Panc1 (cell line): ENCODE data around the gene C20orf141. TPM values are rescaled to one million over a fixed set of nuclear protein-coding genes. Genes with fewer than 3 reads are reported as not detected.

Experiments used
- ATAC-seq: fragments of 200-7000 bp; cut with Tn5 transposase; 2 replicates; pipeline ENCODE4 v1.9.1; 2020; ENCODE audit warnings: mild to moderate bottlenecking, moderate library complexity
- BruUV-seq: library from RNA; stranded (reverse); fragments of 400-500 nt; replicated peaks from 2 replicates; lab custom pipeline; 2021; lab: Mats Ljungman, UMichigan
- CTCF ChIA-PET: fragments of 300-600 bp; sonication (Branson Sonifier 250); formaldehyde crosslinking; loops from one replicate; lab custom pipeline; 2022; ENCODE audit warnings: antibody characterized with exemption; lab: Charles Lee
- POLR2A ChIA-PET: fragments of 300-600 bp; sonication (Branson Sonifier 250); formaldehyde crosslinking; loops from one replicate; lab custom pipeline; 2022; ENCODE audit warnings: antibody characterized with exemption; lab: Charles Lee
- DNase-seq: peaks from one replicate; pipeline ENCODE4 v3.0.0-alpha.2; 2010; ENCODE audit warnings: low read depth, low spot score
- H3K27ac ChIP-seq: 2 replicates; pipeline ENCODE4 v1.5.1; 2011; ENCODE audit warnings: mild to moderate bottlenecking, low read length, inconsistent platforms
- H3K27me3 ChIP-seq: fragments of 200-500 bp; sonication (Bioruptor generic); 2 replicates; pipeline ENCODE4 v1.6.0; 2014; ENCODE audit warnings: low read length, inconsistent platforms; ENCODE audit not compliant: control insufficient read depth, insufficient read depth
- H3K36me3 ChIP-seq: fragments of 200-500 bp; sonication (Bioruptor generic); 2 replicates; pipeline ENCODE4 v1.5.1; 2014; ENCODE audit warnings: inconsistent platforms, mild to moderate bottlenecking, low read length, moderate library complexity; ENCODE audit not compliant: control insufficient read depth, insufficient read depth
- H3K4me1 ChIP-seq: 2 replicates; pipeline ENCODE4 v1.5.1; 2011; ENCODE audit warnings: inconsistent platforms, mild to moderate bottlenecking, low read length, moderate library complexity; ENCODE audit not compliant: control insufficient read depth, insufficient read depth
- H3K4me3 ChIP-seq, 2 experiments: 2 replicates each; pipeline ENCODE4 v1.5.1; 2011 to 2012; ENCODE audit warnings: low read depth in 2 of 2, low read length in 2 of 2, mild to moderate bottlenecking in 2 of 2, inconsistent platforms in 1 of 2, moderate library complexity in 1 of 2
- H3K9me3 ChIP-seq: fragments of 200-500 bp; sonication (Bioruptor generic); 2 replicates; pipeline ENCODE4 v1.5.1; 2014; ENCODE audit warnings: low read depth, mild to moderate bottlenecking, inconsistent platforms, low read length, moderate library complexity; ENCODE audit not compliant: control insufficient read depth, insufficient read depth
- POLR2AphosphoS5 ChIP-seq: IDR thresholded peaks from 2 replicates; pipeline ENCODE4 v1.6.1; 2012; ENCODE audit warnings: mild to moderate bottlenecking, low read depth, low read length, moderate library complexity
- SIN3A ChIP-seq: IDR thresholded peaks from 2 replicates; pipeline ENCODE4 v1.6.1; 2012; ENCODE audit warnings: low read depth, mild to moderate bottlenecking, low read length, moderate library complexity, borderline replicate concordance; ENCODE audit not compliant: insufficient read depth
- TCF7L2 ChIP-seq: IDR thresholded peaks from 2 replicates; pipeline ENCODE4 v1.6.1; 2011; ENCODE audit warnings: mild to moderate bottlenecking, low read depth, low read length, inconsistent platforms
- in situ Hi-C: cut with HindIII; loops from 2 replicates; pipeline ENCODE4 v1.10.0; 2016; ENCODE audit warnings: low sequenced_read_pairs, low pct_unique_long_range_greater_than_20kb
- intact Hi-C: fragments of 100-400 bp; cut with micrococcal nuclease; formaldehyde crosslinking; loops from one replicate; pipeline ENCODE4 v1.10.0; 2022; ENCODE audit not compliant: unreplicated experiment
- total RNA-seq: library from RNA; stranded (reverse); gene quantifications from one replicate; pipeline ENCODE4 v1.2.1, GENCODE V29; 2021; ENCODE audit not compliant: unreplicated experiment
- TF ChIP-seq, protein P1 (sequence below): fragments of 450-650 bp; IDR thresholded peaks from 2 replicates; pipeline ENCODE4 v1.5.1; 2017; ENCODE audit warnings: mild to moderate bottlenecking
- TF ChIP-seq, protein P2 (sequence below), 2 experiments: IDR thresholded peaks; 2 replicates each; pipeline ENCODE4 v1.6.1; 2011 to 2012; ENCODE audit warnings: low read depth in 2 of 2, control low read depth in 1 of 2, low read length in 1 of 2, mild to moderate bottlenecking in 1 of 2, moderate library complexity in 1 of 2; ENCODE audit not compliant: insufficient read depth in 1 of 2

The C20orf141 gene
- total RNA-seq, 1 experiment from 2014 or later: not detected

DNA sequence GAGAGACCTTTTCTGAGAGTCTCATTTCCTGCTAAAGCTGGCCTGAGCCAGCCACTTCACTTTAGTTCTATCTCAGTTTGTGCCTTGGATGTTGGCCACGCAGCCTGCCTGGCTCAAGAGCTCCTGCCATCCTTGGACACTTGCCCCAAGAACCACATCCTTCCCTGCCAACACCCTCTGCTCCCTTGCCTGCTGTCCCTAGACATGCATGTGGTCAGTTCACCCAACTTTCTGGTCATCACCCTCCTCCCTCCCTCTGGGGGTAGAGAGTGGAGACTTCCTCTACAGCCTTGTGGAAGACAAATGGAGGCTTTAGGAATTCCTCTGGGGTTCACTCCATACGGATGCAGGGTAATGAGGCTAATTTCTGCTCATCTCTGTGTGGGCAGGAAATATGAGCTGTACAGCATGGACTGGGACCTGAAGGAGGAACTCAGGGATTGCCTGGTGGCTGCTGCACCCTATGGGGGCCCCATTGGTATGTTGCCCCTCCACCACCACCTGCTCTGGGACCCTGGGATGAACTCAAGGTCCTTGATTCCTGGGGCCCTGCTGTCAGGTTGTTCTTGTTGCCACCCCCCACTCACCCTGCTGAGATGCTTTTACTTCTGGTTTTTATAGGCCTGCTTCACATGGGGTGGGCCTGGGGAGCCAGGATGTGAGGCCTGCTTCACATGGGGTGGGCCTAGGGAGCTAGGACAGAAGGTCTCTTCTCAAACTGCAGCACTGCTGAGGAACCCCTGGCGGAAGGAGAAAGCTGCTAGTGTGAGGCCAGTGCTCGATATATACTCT is 44.7 kb downstream of the C20orf141 start:
- DNase-seq: no peak
- no peak overlapping the region for H3K4me3 ChIP-seq
- H3K4me1 ChIP-seq: no peaks in the 10 kb centered on the region
- no peak for ATAC-seq
- no TSS peak for BruUV-seq
- ChIA-PET POLR2A (no interaction called here), CTCF (no interaction called here)
- H3K9me3 ChIP-seq: no peaks in the 10 kb centered on the region
- H3K36me3 ChIP-seq: no peaks in the 10 kb centered on the region
- H3K27ac ChIP-seq: no peak overlapping the region
- TF ChIP-seq, protein P1, sequence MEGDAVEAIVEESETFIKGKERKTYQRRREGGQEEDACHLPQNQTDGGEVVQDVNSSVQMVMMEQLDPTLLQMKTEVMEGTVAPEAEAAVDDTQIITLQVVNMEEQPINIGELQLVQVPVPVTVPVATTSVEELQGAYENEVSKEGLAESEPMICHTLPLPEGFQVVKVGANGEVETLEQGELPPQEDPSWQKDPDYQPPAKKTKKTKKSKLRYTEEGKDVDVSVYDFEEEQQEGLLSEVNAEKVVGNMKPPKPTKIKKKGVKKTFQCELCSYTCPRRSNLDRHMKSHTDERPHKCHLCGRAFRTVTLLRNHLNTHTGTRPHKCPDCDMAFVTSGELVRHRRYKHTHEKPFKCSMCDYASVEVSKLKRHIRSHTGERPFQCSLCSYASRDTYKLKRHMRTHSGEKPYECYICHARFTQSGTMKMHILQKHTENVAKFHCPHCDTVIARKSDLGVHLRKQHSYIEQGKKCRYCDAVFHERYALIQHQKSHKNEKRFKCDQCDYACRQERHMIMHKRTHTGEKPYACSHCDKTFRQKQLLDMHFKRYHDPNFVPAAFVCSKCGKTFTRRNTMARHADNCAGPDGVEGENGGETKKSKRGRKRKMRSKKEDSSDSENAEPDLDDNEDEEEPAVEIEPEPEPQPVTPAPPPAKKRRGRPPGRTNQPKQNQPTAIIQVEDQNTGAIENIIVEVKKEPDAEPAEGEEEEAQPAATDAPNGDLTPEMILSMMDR: no peak
- TF ChIP-seq POLR2AphosphoS5 (no peak), SIN3A (no peak), TCF7L2 (no peak)
- TF ChIP-seq, protein P2, sequence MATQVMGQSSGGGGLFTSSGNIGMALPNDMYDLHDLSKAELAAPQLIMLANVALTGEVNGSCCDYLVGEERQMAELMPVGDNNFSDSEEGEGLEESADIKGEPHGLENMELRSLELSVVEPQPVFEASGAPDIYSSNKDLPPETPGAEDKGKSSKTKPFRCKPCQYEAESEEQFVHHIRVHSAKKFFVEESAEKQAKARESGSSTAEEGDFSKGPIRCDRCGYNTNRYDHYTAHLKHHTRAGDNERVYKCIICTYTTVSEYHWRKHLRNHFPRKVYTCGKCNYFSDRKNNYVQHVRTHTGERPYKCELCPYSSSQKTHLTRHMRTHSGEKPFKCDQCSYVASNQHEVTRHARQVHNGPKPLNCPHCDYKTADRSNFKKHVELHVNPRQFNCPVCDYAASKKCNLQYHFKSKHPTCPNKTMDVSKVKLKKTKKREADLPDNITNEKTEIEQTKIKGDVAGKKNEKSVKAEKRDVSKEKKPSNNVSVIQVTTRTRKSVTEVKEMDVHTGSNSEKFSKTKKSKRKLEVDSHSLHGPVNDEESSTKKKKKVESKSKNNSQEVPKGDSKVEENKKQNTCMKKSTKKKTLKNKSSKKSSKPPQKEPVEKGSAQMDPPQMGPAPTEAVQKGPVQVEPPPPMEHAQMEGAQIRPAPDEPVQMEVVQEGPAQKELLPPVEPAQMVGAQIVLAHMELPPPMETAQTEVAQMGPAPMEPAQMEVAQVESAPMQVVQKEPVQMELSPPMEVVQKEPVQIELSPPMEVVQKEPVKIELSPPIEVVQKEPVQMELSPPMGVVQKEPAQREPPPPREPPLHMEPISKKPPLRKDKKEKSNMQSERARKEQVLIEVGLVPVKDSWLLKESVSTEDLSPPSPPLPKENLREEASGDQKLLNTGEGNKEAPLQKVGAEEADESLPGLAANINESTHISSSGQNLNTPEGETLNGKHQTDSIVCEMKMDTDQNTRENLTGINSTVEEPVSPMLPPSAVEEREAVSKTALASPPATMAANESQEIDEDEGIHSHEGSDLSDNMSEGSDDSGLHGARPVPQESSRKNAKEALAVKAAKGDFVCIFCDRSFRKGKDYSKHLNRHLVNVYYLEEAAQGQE (IDR thresholded peaks at IDR 0.05; ENCODE audit: insufficient read depth in 1 of 2, low read depth in 2 of 2, low read length in 1 of 2): no peak
- in situ Hi-C loops: no loop called here
- intact Hi-C loops: no loop called here
- H3K27me3 ChIP-seq: no peaks in the 10 kb centered on the region

DNA sequence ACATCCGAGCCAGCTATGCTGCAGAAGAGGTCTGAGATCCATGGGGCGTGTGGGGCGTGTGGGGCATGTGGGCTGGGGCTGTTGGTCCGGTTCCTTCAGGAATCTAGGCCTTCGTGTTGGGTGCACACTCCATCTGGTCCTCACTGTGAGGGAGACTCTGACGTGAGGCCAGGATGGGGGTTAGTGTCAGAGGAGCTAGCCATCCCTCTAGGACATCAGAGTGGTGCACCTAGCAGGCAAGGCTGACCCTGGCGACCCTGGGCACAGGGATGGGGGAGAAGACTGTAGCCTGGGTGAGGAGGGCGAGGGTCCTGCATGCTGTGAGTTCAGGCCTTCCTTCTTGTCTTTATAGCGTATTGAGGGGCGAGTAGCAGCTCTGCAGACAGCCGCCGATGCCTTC is 49.8 kb downstream of the C20orf141 start:
- DNase-seq: no peak
- intact Hi-C loops: no loop called here

More for the DNA sequence above, 49.8 kb downstream of the C20orf141 start:
- ChIA-PET POLR2A (no interaction called here), CTCF (interaction anchor here (0.5 to 0.6 kb wide), 2 partner anchors 131 to 159 kb away, joined by 3 read pairs; no protein-coding TSS in a partner anchor)
- BruUV-seq: TSS peak; percentile 44
- no peak overlapping the region for H3K4me3 ChIP-seq
- in situ Hi-C loops: no loop called here
- no peak overlapping the region for H3K27ac ChIP-seq
- no peak for ATAC-seq
- no peaks in the 10 kb centered on the region for H3K36me3 ChIP-seq
- peaks cover 7% of the 10 kb centered on the region; the same call in 1 of the 2 replicates for H3K4me1 ChIP-seq
- H3K27me3 ChIP-seq: no peaks in the 10 kb centered on the region
- TF ChIP-seq, protein P2 (IDR thresholded peaks at IDR 0.05; ENCODE audit: insufficient read depth in 1 of 2, low read depth in 2 of 2, low read length in 1 of 2): no peak
- TF ChIP-seq TCF7L2 (no peak), POLR2AphosphoS5 (no peak)
- TF ChIP-seq, protein P1: no peak
- no peaks in the 10 kb centered on the region for H3K9me3 ChIP-seq
